Measurements from ENCODE around the gene TMEM87A. TPM values are rescaled to one million over a fixed set of nuclear protein-coding genes. Genes with fewer than 3 reads are reported as not detected.

TMEM87A gene
- total RNA-seq, 4 donors from 2014 or later = 106 to 187 (median 125) TPM

DNA sequence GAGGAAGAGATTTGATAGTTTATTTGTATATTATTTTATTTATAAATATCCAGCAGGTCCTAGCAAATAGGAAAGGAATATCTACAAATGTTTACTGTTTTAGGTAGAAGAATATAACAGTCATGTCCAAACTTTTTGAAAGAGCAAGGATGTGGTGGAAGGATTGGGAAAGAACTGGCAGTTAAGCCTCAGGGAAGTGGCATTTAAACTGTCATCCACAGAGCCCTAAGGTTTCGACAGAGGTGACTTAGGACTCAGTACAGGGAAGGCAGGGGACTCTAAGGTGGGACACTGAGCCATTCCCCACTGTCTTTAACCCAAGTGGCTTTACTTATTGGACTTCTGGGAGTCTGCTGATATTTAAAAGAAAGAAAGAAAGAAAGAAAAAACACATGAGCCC, 11.8 kb upstream of the TMEM87A start:
- TF ChIP-seq, protein P1, sequence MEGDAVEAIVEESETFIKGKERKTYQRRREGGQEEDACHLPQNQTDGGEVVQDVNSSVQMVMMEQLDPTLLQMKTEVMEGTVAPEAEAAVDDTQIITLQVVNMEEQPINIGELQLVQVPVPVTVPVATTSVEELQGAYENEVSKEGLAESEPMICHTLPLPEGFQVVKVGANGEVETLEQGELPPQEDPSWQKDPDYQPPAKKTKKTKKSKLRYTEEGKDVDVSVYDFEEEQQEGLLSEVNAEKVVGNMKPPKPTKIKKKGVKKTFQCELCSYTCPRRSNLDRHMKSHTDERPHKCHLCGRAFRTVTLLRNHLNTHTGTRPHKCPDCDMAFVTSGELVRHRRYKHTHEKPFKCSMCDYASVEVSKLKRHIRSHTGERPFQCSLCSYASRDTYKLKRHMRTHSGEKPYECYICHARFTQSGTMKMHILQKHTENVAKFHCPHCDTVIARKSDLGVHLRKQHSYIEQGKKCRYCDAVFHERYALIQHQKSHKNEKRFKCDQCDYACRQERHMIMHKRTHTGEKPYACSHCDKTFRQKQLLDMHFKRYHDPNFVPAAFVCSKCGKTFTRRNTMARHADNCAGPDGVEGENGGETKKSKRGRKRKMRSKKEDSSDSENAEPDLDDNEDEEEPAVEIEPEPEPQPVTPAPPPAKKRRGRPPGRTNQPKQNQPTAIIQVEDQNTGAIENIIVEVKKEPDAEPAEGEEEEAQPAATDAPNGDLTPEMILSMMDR (IDR thresholded peaks at IDR 0.05) = no peak
- TF ChIP-seq POLR2A (IDR thresholded peaks at IDR 0.05) = no peak
- 92 to 93% methylated on average over 1 of the region's 1 CpG for WGBS, 2 donors
- Histone ChIP-seq H3K27me3 (no peaks in the 10 kb centered on the region), H3K9me3 (no peaks in the 10 kb centered on the region), H3K27ac (no peak overlapping the region), H3K4me1 (no peaks in the 10 kb centered on the region), H3K4me3 (replicated peaks in 1 of 3) (no peak overlapping the region), H3K36me3 (peaks cover 9% of the 10 kb centered on the region in 2 donors)
- intact Hi-C loops (cut with DNase I) = no loop called here
- no peak for DNase-seq

DNA sequence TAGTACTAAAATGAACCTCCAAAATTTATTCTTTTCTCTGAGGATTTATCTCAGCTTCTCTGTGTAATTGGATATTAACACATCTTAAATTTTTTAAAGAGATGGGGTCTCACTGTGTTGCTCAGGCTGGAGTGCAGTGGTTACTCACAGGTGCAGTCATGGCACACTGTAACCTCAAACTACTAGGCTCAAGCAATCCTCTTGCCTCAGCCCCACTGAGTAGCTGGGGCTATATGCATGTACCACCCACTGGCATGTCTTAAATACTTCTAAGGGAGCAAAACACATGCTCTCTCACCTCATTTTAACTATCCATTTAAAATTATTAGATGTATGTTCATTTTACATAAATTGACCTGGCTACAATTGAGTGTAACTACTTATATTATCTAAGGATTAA, 11.3 kb upstream of the TMEM87A start:
- H3K36me3 ChIP-seq = peaks cover 9 to 10% of the 10 kb centered on the region in 2 donors
- no peak overlapping the region for H3K27ac ChIP-seq
- H3K4me1 ChIP-seq = no peaks in the 10 kb centered on the region
- no peak overlapping the region for H3K4me3 ChIP-seq (replicated peaks in 1 of 3)
- DNase-seq = no peak
- no peaks in the 10 kb centered on the region for H3K9me3 ChIP-seq
- no peaks in the 10 kb centered on the region for H3K27me3 ChIP-seq
- intact Hi-C loops (cut with DNase I) = no loop called here
- TF ChIP-seq, protein P1 (IDR thresholded peaks at IDR 0.05) = no peak
- TF ChIP-seq POLR2A (IDR thresholded peaks at IDR 0.05) = no peak

DNA sequence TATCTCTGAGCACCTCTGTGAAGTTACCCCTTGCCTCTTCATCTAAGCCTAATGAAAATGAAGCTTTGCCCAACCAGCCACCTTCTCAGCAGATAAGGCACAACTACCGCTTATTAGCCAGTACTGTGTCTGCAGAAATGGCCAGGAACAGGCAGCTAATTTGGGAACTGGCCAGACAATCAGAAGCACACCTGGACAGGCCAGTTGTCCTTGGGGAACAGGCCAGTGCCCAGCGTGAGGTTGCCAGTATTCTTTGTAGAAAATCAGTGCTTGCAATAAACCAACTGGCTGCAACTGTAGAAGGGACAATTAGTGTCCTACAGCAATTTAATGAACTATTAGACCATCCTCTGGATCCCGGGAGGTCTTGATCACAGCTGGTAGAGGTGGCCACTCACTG, 10.4 kb upstream of the TMEM87A start:
- H3K27me3 ChIP-seq = no peaks in the 10 kb centered on the region
- H3K4me1 ChIP-seq = no peaks in the 10 kb centered on the region
- no peaks in the 10 kb centered on the region for H3K9me3 ChIP-seq
- WGBS, 2 donors = 94 to 100% methylated on average over 3 of the region's 3 CpGs
- intact Hi-C loops (cut with DNase I) = no loop called here
- no peak overlapping the region for H3K4me3 ChIP-seq (replicated peaks in 1 of 3)
- DNase-seq = no peak
- H3K36me3 ChIP-seq = peaks cover 9 to 12% of the 10 kb centered on the region in 2 donors
- H3K27ac ChIP-seq = no peak overlapping the region
- TF ChIP-seq POLR2A (IDR thresholded peaks at IDR 0.05) = no peak
- TF ChIP-seq, protein P1 (IDR thresholded peaks at IDR 0.05) = no peak

DNA sequence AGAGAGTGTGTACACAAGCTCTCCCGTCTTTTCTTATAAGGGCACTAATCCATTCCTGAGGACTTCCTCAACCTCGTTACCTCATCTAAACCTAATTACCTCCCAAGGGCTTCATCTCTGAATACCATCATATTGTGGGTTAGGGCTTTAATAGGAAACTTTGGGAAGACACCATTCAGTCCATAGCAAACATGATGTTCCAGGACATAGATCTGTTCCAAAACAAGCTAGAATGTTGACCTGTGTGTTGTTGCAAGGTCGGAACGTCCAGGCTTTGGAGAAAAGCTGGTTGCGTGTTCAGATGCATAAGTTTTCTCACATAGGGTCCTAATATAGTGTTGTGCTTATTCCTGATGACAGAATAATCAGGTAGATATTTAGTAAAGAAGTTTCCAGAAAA, 9.7 kb upstream of the TMEM87A start:
- DNase-seq = no peak
- H3K27me3 ChIP-seq = no peaks in the 10 kb centered on the region
- intact Hi-C loops (cut with DNase I) = no loop called here
- no peak overlapping the region for H3K27ac ChIP-seq
- H3K4me3 ChIP-seq (replicated peaks in 1 of 3) = no peak overlapping the region
- H3K36me3 ChIP-seq = peaks cover 9 to 12% of the 10 kb centered on the region in 2 donors
- no peak for TF ChIP-seq POLR2A (IDR thresholded peaks at IDR 0.05)
- TF ChIP-seq, protein P1 (IDR thresholded peaks at IDR 0.05) = no peak
- no peaks in the 10 kb centered on the region for H3K9me3 ChIP-seq
- no peaks in the 10 kb centered on the region for H3K4me1 ChIP-seq
- 66 to 69% methylated on average over 5 of the region's 5 CpGs for WGBS, 2 donors

DNA sequence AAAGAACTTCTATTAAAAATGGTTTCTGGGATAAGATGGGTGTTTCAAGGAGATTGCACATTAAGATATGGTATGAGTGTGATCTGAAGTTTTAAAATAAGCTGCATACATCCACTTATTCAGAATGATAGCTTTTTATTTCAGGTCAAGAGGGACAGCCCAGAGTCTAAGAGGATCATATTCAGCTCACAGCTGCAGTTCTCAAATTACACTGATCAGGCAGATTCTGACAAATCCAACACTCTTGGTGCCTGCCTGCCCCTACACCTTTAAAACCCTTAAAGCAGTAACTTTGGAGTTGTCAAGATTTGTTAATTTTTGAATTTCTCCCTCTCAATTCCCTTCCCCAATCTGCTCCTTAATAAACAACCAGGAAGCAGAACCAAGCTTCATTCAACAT, 9.1 kb upstream of the TMEM87A start:
- Histone ChIP-seq H3K27ac (no peak overlapping the region), H3K4me3 (replicated peaks in 1 of 3) (no peak overlapping the region), H3K27me3 (no peaks in the 10 kb centered on the region), H3K4me1 (no peaks in the 10 kb centered on the region), H3K36me3 (peaks cover 9 to 12% of the 10 kb centered on the region in 2 donors), H3K9me3 (no peaks in the 10 kb centered on the region)
- intact Hi-C loops (cut with DNase I) = no loop called here
- TF ChIP-seq POLR2A (IDR thresholded peaks at IDR 0.05) = no peak
- TF ChIP-seq, protein P1 (IDR thresholded peaks at IDR 0.05) = no peak
- DNase-seq = no peak

Measured in thyroid gland (tissue), 4 donors.